ENCODE data around the gene FOXN3.

- no peak for TF ChIP-seq CTCF (IDR thresholded peaks at IDR 0.05)
- TF ChIP-seq POLR2A (IDR thresholded peaks at IDR 0.05) = no peak
These were observed 190.1 kb downstream of the FOXN3 start for GRCh38 chr14:89226801-89227495.
